Testis (tissue), 3 donors: ENCODE data around the gene NAPG. TPM values are rescaled to one million over a fixed set of nuclear protein-coding genes. Genes with fewer than 3 reads are reported as not detected.
"Not testable (repeated sequence)": the region's sequence is repeated elsewhere in the genome, so short reads cannot be mapped to it uniquely, and the experiment has no call there.

ENCODE experiments used
- DNase-seq: peaks from one replicate; pipeline ENCODE4 v3.0.0-alpha.2; 2019
- H3K27ac ChIP-seq, 2 donors: fragments of 200-600 bp; sonication (generic); one replicate each; pipeline ENCODE4 v1.5.1; 2019
- H3K27me3 ChIP-seq: fragments of 200-600 bp; sonication (generic); one replicate; pipeline ENCODE4 v1.5.1; 2019
- H3K36me3 ChIP-seq: fragments of 200-600 bp; sonication (generic); one replicate; pipeline ENCODE4 v1.5.1; 2017; ENCODE audit warnings: low read depth; ENCODE audit errors: missing control alignments
- H3K4me1 ChIP-seq: fragments of 200-600 bp; sonication (generic); one replicate; pipeline ENCODE4 v1.5.1; 2019
- H3K4me3 ChIP-seq, 2 donors: fragments of 200-600 bp; sonication (generic); one replicate each; pipeline ENCODE4 v1.5.1; 2017 to 2019
- H3K9me3 ChIP-seq: fragments of 200-600 bp; sonication (generic); one replicate; pipeline ENCODE4 v1.5.1; 2017
- CTCF ChIP-seq, 3 experiments: fragments of 450-650 bp in 2 of 3; fragments of 200-600 bp in 1 of 3; sonication (generic) in 1 of 3; IDR thresholded peaks; one replicate each; pipeline ENCODE4 v1.5.1; 2016 to 2019; ENCODE audit warnings: antibody characterized with exemption in 3 of 3, mild to moderate bottlenecking in 2 of 3, moderate library complexity in 1 of 3
- POLR2A ChIP-seq: fragments of 450-650 bp; IDR thresholded peaks from one replicate; pipeline ENCODE4 v1.6.1; 2017; ENCODE audit warnings: antibody characterized with exemption, mild to moderate bottlenecking, moderate library complexity
- WGBS, 2 donors: methylation state at CpG; one replicate each; pipeline ENCODE4 v1.1.5; 2018; 5-methylcytosine and 5-hydroxymethylcytosine counted together
- intact Hi-C: fragments of 100-400 bp; cut with DNase I; formaldehyde crosslinking; loops from one replicate; pipeline ENCODE4 v1.15.1; 2023; ENCODE audit warnings: low total_unique reads
- polyA plus RNA-seq: library from polyadenylated mRNA; stranded (reverse); fragments of 350-450 nt; fragmentation: Illumina TruSeq; extraction: RNeasy Lipid Tissue Mini Kit (QIAGEN cat#74804); gene quantifications from one replicate; pipeline ENCODE4 v1.2.3, GENCODE V29; 2014; ENCODE audit warnings: low read depth, low replicate concordance; ENCODE audit not compliant: insufficient read depth
- total RNA-seq, 2 donors: library from RNA; depleted of rRNA; stranded (reverse); fragments of >200 nt; gene quantifications; one replicate each; pipeline ENCODE4 v1.2.3, GENCODE V29; 2016

NAPG gene
- total and polyA plus RNA-seq, 3 donors from 2014 or later: 19.5 to 40.3 (median 33.5) TPM

GRCh38 chr18:10562773-10563160 is 36.9 kb downstream of the NAPG start:
- Histone ChIP-seq H3K27ac (no peak overlapping the region), H3K9me3 (no peaks in the 10 kb centered on the region), H3K4me3 (no peak overlapping the region), H3K27me3 (no peaks in the 10 kb centered on the region), H3K36me3 (no peaks in the 10 kb centered on the region), H3K4me1 (no peaks in the 10 kb centered on the region)
- WGBS, 2 donors: 83 to 90% methylated on average over 5 of the region's 5 CpGs
- intact Hi-C loops: no loop called here
- no peak for DNase-seq
- TF ChIP-seq CTCF (IDR thresholded peaks at IDR 0.05) (no peak), POLR2A (no peak)

- Histone ChIP-seq H3K27ac (no peak overlapping the region), H3K36me3 (no peaks in the 10 kb centered on the region)
- 88 to 95% methylated on average over 9 of the region's 9 CpGs for WGBS, 2 donors
These were observed 38.1 kb downstream of the NAPG start for GRCh38 chr18:10563886-10564285.

GRCh38 chr18:10564975-10565773 is 39.3 kb downstream of the NAPG start:
- no peak for DNase-seq
- Histone ChIP-seq H3K27me3 (no peaks in the 10 kb centered on the region), H3K27ac (no peak overlapping the region), H3K36me3 (no peaks in the 10 kb centered on the region), H3K4me1 (no peaks in the 10 kb centered on the region), H3K9me3 (no peaks in the 10 kb centered on the region), H3K4me3 (no peak overlapping the region)
- 90 to 92% methylated on average over 10 of the region's 10 CpGs for WGBS, 2 donors
- no peak for TF ChIP-seq CTCF (IDR thresholded peaks at IDR 0.05)
- intact Hi-C loops: no loop called here

More at GRCh38 chr18:10563886-10564285, 38.1 kb downstream of the NAPG start:
- H3K4me3 ChIP-seq: no peak overlapping the region
- intact Hi-C loops: no loop called here
- TF ChIP-seq CTCF (IDR thresholded peaks at IDR 0.05) (no peak), POLR2A (no peak)
- H3K27me3 ChIP-seq: no peaks in the 10 kb centered on the region
- no peak for DNase-seq
- no peaks in the 10 kb centered on the region for H3K4me1 ChIP-seq
- no peaks in the 10 kb centered on the region for H3K9me3 ChIP-seq

- Histone ChIP-seq H3K4me3 (no peak overlapping the region), H3K36me3 (no peaks in the 10 kb centered on the region), H3K27me3 (no peaks in the 10 kb centered on the region), H3K27ac (no peak overlapping the region), H3K4me1 (no peaks in the 10 kb centered on the region), H3K9me3 (no peaks in the 10 kb centered on the region)
- TF ChIP-seq POLR2A (no peak), CTCF (IDR thresholded peaks at IDR 0.05) (no peak)
- WGBS, 2 donors: 56 to 70% methylated on average over 5 of the region's 5 CpGs
- intact Hi-C loops: no loop called here
- DNase-seq: no peak
These were observed 40.0 kb downstream of the NAPG start for GRCh38 chr18:10565835-10566234.

GRCh38 chr18:10566390-10566789 is 40.6 kb downstream of the NAPG start:
- 87 to 90% methylated on average over 3 of the region's 3 CpGs for WGBS, 2 donors
- TF ChIP-seq CTCF (IDR thresholded peaks at IDR 0.05): no peak
- TF ChIP-seq POLR2A: no peak
- no peak for DNase-seq
- Histone ChIP-seq H3K4me1 (no peaks in the 10 kb centered on the region), H3K36me3 (no peaks in the 10 kb centered on the region), H3K27me3 (no peaks in the 10 kb centered on the region), H3K27ac (no peak overlapping the region), H3K4me3 (no peak overlapping the region), H3K9me3 (no peaks in the 10 kb centered on the region)
- intact Hi-C loops: no loop called here

GRCh38 chr18:10569941-10570340 is 44.1 kb downstream of the NAPG start:
- H3K4me3 ChIP-seq, H3K9me3 ChIP-seq, DNase-seq, H3K27me3 ChIP-seq, H3K36me3 ChIP-seq, intact Hi-C loops, H3K27ac ChIP-seq, H3K4me1 ChIP-seq: not testable (repeated sequence)
- WGBS, 2 donors: 74 to 94% methylated on average over 5 of the region's 5 CpGs
